Liver (tissue), 3 donors: Measurements from ENCODE around the gene NECTIN1.

Experiments used
- EGR1 ChIP-seq, 2 donors: IDR thresholded peaks; 2 replicates each; pipeline ENCODE4 v1.6.1; 2016 to 2018; ENCODE audit warnings: antibody characterized with exemption in 2 of 2, low read depth in 2 of 2
- GABPA ChIP-seq, 2 donors: IDR thresholded peaks in 1 of 2; conservative IDR thresholded peaks in 1 of 2; 2 replicates each; pipeline ENCODE4 v1.6.1; 2016; ENCODE audit warnings: antibody characterized with exemption in 2 of 2, mild to moderate bottlenecking in 1 of 2, moderate library complexity in 1 of 2
- HNF4G ChIP-seq: IDR thresholded peaks from 2 replicates; pipeline ENCODE4 v1.6.1; 2016; ENCODE audit warnings: antibody characterized with exemption
- JUND ChIP-seq, 2 donors: IDR thresholded peaks; 2 replicates each; pipeline ENCODE4 v1.6.1; 2016; ENCODE audit warnings: antibody characterized with exemption in 2 of 2
- RAD21 ChIP-seq, 2 donors: IDR thresholded peaks; 2 replicates each; pipeline ENCODE4 v1.6.1; 2016; ENCODE audit warnings: antibody characterized with exemption in 2 of 2, mild to moderate bottlenecking in 2 of 2
- RXRA ChIP-seq, 2 donors: IDR thresholded peaks; 2 replicates each; pipeline ENCODE4 v1.6.1; 2017 to 2018; ENCODE audit warnings: antibody characterized with exemption in 2 of 2, mild to moderate bottlenecking in 1 of 2
- SP1 ChIP-seq: IDR thresholded peaks from 2 replicates; pipeline ENCODE4 v1.6.1; 2018; ENCODE audit warnings: antibody characterized with exemption, mild to moderate bottlenecking
- TAF1 ChIP-seq: conservative IDR thresholded peaks from 2 replicates; pipeline ENCODE4 v1.6.1; 2016; ENCODE audit warnings: antibody characterized with exemption, mild to moderate bottlenecking
- YY1 ChIP-seq: IDR thresholded peaks from 2 replicates; pipeline ENCODE4 v1.6.1; 2016; ENCODE audit warnings: antibody characterized with exemption, mild to moderate bottlenecking
- TF ChIP-seq, protein P1 (sequence below): fragments of 150-350 bp; IDR thresholded peaks from 2 replicates; pipeline ENCODE4 v1.5.1; 2017; ENCODE audit warnings: improper control_type of control experiment, low read depth, low read length; ENCODE audit not compliant: missing input control
- TF ChIP-seq, protein P2 (sequence below): IDR thresholded peaks from 2 replicates; pipeline ENCODE4 v1.6.1; 2016; ENCODE audit warnings: antibody characterized with exemption, mild to moderate bottlenecking
- TF ChIP-seq, protein P3 (sequence below): IDR thresholded peaks from 2 replicates; pipeline ENCODE4 v1.6.1; 2016; ENCODE audit warnings: antibody characterized with exemption
- TF ChIP-seq, protein P4 (sequence below): IDR thresholded peaks from 2 replicates; pipeline ENCODE4 v1.6.1; 2016; ENCODE audit warnings: antibody characterized with exemption
- donor health status: healthy.
- donor health status: healthy.

DNA sequence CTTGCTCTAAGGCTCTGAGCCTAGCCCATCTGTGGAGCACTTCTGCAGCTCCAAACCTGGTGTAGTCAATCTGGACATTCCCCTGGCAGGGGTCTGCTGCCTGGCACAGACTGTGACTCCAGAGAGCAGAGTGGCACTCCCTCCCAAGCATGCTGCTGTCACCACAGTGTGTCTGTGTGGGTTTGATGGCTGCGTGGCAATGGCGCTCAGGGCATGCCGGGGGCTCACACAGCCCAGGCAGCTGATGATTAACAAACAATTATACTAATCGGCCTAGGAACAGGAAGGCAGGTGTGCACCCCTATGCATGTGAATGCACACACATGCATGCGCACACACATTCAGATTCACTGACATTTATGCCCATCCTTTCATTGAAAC is 9.0 kb upstream of the NECTIN1 start:
- TF ChIP-seq, protein P1, sequence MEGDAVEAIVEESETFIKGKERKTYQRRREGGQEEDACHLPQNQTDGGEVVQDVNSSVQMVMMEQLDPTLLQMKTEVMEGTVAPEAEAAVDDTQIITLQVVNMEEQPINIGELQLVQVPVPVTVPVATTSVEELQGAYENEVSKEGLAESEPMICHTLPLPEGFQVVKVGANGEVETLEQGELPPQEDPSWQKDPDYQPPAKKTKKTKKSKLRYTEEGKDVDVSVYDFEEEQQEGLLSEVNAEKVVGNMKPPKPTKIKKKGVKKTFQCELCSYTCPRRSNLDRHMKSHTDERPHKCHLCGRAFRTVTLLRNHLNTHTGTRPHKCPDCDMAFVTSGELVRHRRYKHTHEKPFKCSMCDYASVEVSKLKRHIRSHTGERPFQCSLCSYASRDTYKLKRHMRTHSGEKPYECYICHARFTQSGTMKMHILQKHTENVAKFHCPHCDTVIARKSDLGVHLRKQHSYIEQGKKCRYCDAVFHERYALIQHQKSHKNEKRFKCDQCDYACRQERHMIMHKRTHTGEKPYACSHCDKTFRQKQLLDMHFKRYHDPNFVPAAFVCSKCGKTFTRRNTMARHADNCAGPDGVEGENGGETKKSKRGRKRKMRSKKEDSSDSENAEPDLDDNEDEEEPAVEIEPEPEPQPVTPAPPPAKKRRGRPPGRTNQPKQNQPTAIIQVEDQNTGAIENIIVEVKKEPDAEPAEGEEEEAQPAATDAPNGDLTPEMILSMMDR, result no peak
- TF ChIP-seq, protein P2, sequence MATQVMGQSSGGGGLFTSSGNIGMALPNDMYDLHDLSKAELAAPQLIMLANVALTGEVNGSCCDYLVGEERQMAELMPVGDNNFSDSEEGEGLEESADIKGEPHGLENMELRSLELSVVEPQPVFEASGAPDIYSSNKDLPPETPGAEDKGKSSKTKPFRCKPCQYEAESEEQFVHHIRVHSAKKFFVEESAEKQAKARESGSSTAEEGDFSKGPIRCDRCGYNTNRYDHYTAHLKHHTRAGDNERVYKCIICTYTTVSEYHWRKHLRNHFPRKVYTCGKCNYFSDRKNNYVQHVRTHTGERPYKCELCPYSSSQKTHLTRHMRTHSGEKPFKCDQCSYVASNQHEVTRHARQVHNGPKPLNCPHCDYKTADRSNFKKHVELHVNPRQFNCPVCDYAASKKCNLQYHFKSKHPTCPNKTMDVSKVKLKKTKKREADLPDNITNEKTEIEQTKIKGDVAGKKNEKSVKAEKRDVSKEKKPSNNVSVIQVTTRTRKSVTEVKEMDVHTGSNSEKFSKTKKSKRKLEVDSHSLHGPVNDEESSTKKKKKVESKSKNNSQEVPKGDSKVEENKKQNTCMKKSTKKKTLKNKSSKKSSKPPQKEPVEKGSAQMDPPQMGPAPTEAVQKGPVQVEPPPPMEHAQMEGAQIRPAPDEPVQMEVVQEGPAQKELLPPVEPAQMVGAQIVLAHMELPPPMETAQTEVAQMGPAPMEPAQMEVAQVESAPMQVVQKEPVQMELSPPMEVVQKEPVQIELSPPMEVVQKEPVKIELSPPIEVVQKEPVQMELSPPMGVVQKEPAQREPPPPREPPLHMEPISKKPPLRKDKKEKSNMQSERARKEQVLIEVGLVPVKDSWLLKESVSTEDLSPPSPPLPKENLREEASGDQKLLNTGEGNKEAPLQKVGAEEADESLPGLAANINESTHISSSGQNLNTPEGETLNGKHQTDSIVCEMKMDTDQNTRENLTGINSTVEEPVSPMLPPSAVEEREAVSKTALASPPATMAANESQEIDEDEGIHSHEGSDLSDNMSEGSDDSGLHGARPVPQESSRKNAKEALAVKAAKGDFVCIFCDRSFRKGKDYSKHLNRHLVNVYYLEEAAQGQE, result no peak
- TF ChIP-seq HNF4G (no peak), EGR1 (IDR thresholded peaks at IDR 0.05; ENCODE audit: low read depth in 2 of 2) (no peak), RAD21 (IDR thresholded peaks at IDR 0.05) (no peak), RXRA (IDR thresholded peaks at IDR 0.05) (no peak), JUND (IDR thresholded peaks at IDR 0.05) (no peak), SP1 (no peak), GABPA (IDR thresholded peaks at IDR 0.05 in 1 of 2, conservative IDR thresholded peaks at IDR 0.05 in 1 of 2) (no peak), TAF1 (no peak), YY1 (no peak)
- TF ChIP-seq, protein P3, sequence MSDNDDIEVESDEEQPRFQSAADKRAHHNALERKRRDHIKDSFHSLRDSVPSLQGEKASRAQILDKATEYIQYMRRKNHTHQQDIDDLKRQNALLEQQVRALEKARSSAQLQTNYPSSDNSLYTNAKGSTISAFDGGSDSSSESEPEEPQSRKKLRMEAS, result no peak
- TF ChIP-seq, protein P4, sequence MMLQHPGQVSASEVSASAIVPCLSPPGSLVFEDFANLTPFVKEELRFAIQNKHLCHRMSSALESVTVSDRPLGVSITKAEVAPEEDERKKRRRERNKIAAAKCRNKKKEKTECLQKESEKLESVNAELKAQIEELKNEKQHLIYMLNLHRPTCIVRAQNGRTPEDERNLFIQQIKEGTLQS, result no peak
